Left ventricle myocardium superior (tissue), 1 donor: ENCODE measurements around the gene ZNF878. TPM values are rescaled to one million over a fixed set of nuclear protein-coding genes. Genes with fewer than 3 reads are reported as not detected.

Experiments
- ATAC-seq: fragments of 200-7000 bp; cut with Tn5 transposase; one replicate; pipeline ENCODE4 v1.9.1; 2020; ENCODE audit warnings: mild to moderate bottlenecking, moderate library complexity
- DNase-seq: peaks from one replicate; pipeline ENCODE4 v3.0.0-alpha.2; 2020
- intact Hi-C: fragments of 100-400 bp; cut with micrococcal nuclease; formaldehyde crosslinking; loops from one replicate; pipeline ENCODE4 v1.11.0; 2022
- total RNA-seq: library from RNA; stranded (reverse); fragmentation: NEBNext Ultra II Directional; extraction: Animal tissue kit (Norgen Biotek cat#: 25700); gene quantifications from one replicate; pipeline ENCODE4 v1.2.1, GENCODE V29; 2021
- donor health status: DM: no; HTN: yes; CAD: no; lungs with severe emphysema.

ZNF878 gene
- total RNA-seq, 1 donor from 2014 or later, result 0.32 TPM

GRCh38 chr19:12042893-12043292 is 9.9 kb downstream of the ZNF878 start:
- intact Hi-C loops, result no loop called here
- no peak for DNase-seq

GRCh38 chr19:12035220-12036172 is 17.3 kb downstream of the ZNF878 start, which contains the start of gene ZNF433:
Gene ZNF433 (minus strand): TSS chr19:12035679. CDS start chr19:12035539, 140 bp downstream.
- intact Hi-C loops, result no loop called here
- peak; percentile 98 for DNase-seq
- peak; percentile 100 for ATAC-seq

More at GRCh38 chr19:12042893-12043292, 9.9 kb downstream of the ZNF878 start:
- no peak for ATAC-seq

- intact Hi-C loops, result no loop called here
- no peak for DNase-seq
- no peak for ATAC-seq
Observed at GRCh38 chr19:12034620-12035019, 18.1 kb downstream of the ZNF878 start.

GRCh38 chr19:12034198-12034597 is 18.6 kb downstream of the ZNF878 start:
- ATAC-seq (no peak), DNase-seq (no peak)
- intact Hi-C loops, result no loop called here

- intact Hi-C loops, result no loop called here
- ATAC-seq, result no peak
- no peak for DNase-seq
Observed at GRCh38 chr19:12015753-12016116, 37.0 kb downstream of the ZNF878 start.

GRCh38 chr19:12015015-12015752 is 37.6 kb downstream of the ZNF878 start:
- ATAC-seq (no peak), DNase-seq (no peak)
- intact Hi-C loops, result no loop called here

GRCh38 chr19:12000152-12000981 is 52.4 kb downstream of the ZNF878 start:
- no peak for ATAC-seq
- no peak for DNase-seq
- intact Hi-C loops, result no loop called here

- DNase-seq (no peak), ATAC-seq (no peak)
- intact Hi-C loops, result no loop called here
Observed at GRCh38 chr19:11995174-11995573, 57.6 kb downstream of the ZNF878 start.

Other genes with a start within 250 kb of the ZNF878 start
- gene ZNF440, start 238.7 kb downstream of the ZNF878 start, total RNA-seq, result 4.5 TPM
- gene ZNF439, start 204.2 kb downstream of the ZNF878 start, total RNA-seq, result 3.7 TPM
- 4.0 TPM for gene ZNF69, start 165.2 kb downstream of the ZNF878 start, total RNA-seq
- gene ZNF700, start 127.9 kb downstream of the ZNF878 start, total RNA-seq, result 4.0 TPM
- gene ZNF763, start 87.9 kb downstream of the ZNF878 start, total RNA-seq, result 4.0 TPM
- gene ZNF433, start 17.3 kb downstream of the ZNF878 start, total RNA-seq, result 3.1 TPM
- gene ZNF844, start 11.8 kb upstream of the ZNF878 start, total RNA-seq, result 14.9 TPM
- 1.8 TPM for gene ZNF20, start 87.4 kb upstream of the ZNF878 start, total RNA-seq
- 2.9 TPM for gene ZNF625, start 103.8 kb upstream of the ZNF878 start, total RNA-seq
- gene ZNF136, start 110.1 kb upstream of the ZNF878 start, total RNA-seq, result 5.0 TPM
- gene ZNF44, start 241.9 kb upstream of the ZNF878 start, total RNA-seq, result 9.5 TPM